NCI-H1436 (cell line): ENCODE results near the gene CPED1.
"Not testable (repeated sequence)": the region's sequence is repeated elsewhere in the genome, so short reads cannot be mapped to it uniquely, and the experiment has no call there.

ENCODE experiments used
- DNase-seq: peaks from one replicate; lab custom pipeline; 2025; lab: John Stamatoyannopoulos, UW

Gene CPED1

GRCh38 chr7:121041516-121042148, 53.1 kb downstream of the CPED1 start:
- DNase-seq, result no peak

GRCh38 chr7:121042195-121042594, 53.7 kb downstream of the CPED1 start:
- no peak for DNase-seq

GRCh38 chr7:121042899-121043298, 54.4 kb downstream of the CPED1 start:
- no peak for DNase-seq

- DNase-seq, result no peak
Observed at GRCh38 chr7:121043314-121044234, 55.1 kb downstream of the CPED1 start.

GRCh38 chr7:121045090-121045489, 56.6 kb downstream of the CPED1 start:
- DNase-seq, result no peak

- no peak for DNase-seq
Observed at GRCh38 chr7:121046009-121046408, 57.5 kb downstream of the CPED1 start.

GRCh38 chr7:121046893-121047468, 58.5 kb downstream of the CPED1 start:
- DNase-seq, result no peak

GRCh38 chr7:121048195-121048594, 59.7 kb downstream of the CPED1 start:
- no peak for DNase-seq

GRCh38 chr7:121049028-121049791, 60.7 kb downstream of the CPED1 start:
- DNase-seq, result no peak

GRCh38 chr7:121049897-121050296, 61.4 kb downstream of the CPED1 start:
- DNase-seq, result no peak

- DNase-seq, result no peak
Observed at GRCh38 chr7:121053219-121053618, 64.7 kb downstream of the CPED1 start.

- DNase-seq, result no peak
Observed at GRCh38 chr7:121054925-121055324, 66.4 kb downstream of the CPED1 start.

- no peak for DNase-seq
Observed at GRCh38 chr7:121057878-121058277, 69.4 kb downstream of the CPED1 start.

GRCh38 chr7:121058975-121059374, 70.5 kb downstream of the CPED1 start:
- DNase-seq, result no peak

- DNase-seq, result not testable (repeated sequence)
Observed at GRCh38 chr7:121059979-121060509, 71.5 kb downstream of the CPED1 start.

GRCh38 chr7:121061677-121062582, 73.4 kb downstream of the CPED1 start:
- DNase-seq, result no peak

- no peak for DNase-seq
Observed at GRCh38 chr7:121062671-121063279, 74.3 kb downstream of the CPED1 start.

- DNase-seq, result not testable (repeated sequence)
Observed at GRCh38 chr7:121067717-121068116, 79.2 kb downstream of the CPED1 start.

- no peak for DNase-seq
Observed at GRCh38 chr7:121069346-121070100, 81.0 kb downstream of the CPED1 start.

- DNase-seq, result no peak
Observed at GRCh38 chr7:121071132-121071531, 82.6 kb downstream of the CPED1 start.
